Right kidney (tissue), 1 donor: ENCODE results near the gene TMEM39B.
"Not testable (repeated sequence)": the region's sequence is repeated elsewhere in the genome, so short reads cannot be mapped to it uniquely, and the experiment has no call there.

Experiments used
- DNase-seq: peaks from one replicate; pipeline ENCODE4 v3.0.0-alpha.2; 2016

TMEM39B gene

DNA sequence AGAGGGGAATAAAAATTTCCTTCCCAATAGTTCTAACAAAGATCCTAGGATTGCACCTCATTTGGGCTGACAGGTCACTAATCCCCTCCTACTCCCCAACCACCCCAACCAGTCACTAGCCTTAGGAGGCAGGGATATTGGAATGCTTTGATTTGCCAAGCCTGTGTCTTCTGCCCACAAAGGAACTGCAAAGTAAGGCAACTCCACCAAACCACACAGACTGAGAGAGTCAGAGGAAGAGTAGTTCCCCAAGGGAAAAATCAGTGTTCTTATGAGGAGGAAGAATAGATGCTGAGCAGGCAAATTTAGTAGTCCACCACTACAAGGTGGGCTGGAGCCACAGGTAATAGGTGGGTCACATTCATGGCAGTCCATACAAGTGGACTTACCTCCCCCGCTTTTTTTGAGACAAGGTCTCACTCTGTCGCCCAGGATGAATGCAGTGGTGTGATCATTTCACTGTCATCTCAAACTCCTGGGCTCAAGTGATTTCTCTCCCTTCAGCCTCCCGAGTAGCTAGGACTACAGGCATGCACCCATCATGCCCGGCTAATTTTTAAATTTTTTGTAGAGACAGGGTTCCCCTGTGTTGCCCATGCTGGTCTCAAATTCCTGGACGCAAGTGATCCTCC lies 3.7 kb upstream of the TMEM39B start:
- peak; percentile 30 for DNase-seq

GRCh38 chr1:32071758-32072621 lies 749 bp upstream of the TMEM39B start:
- DNase-seq = no peak

- no peak for DNase-seq
These were observed 825 bp downstream of the TMEM39B start for GRCh38 chr1:32073299-32074229.

GRCh38 chr1:32074841-32075240 lies 2.1 kb downstream of the TMEM39B start:
- no peak for DNase-seq

- DNase-seq = no peak
These were observed 4.7 kb downstream of the TMEM39B start for GRCh38 chr1:32077451-32077850.

- DNase-seq = no peak
These were observed 9.3 kb downstream of the TMEM39B start for GRCh38 chr1:32082022-32082421.

GRCh38 chr1:32086381-32086780 lies 13.6 kb downstream of the TMEM39B start:
- DNase-seq = not testable (repeated sequence)

- no peak for DNase-seq
These were observed 18.4 kb downstream of the TMEM39B start for GRCh38 chr1:32091176-32091575.

GRCh38 chr1:32091591-32091990 lies 18.9 kb downstream of the TMEM39B start:
- DNase-seq = no peak

GRCh38 chr1:32094746-32095521 lies 22.2 kb downstream of the TMEM39B start:
- no peak for DNase-seq

DNA sequence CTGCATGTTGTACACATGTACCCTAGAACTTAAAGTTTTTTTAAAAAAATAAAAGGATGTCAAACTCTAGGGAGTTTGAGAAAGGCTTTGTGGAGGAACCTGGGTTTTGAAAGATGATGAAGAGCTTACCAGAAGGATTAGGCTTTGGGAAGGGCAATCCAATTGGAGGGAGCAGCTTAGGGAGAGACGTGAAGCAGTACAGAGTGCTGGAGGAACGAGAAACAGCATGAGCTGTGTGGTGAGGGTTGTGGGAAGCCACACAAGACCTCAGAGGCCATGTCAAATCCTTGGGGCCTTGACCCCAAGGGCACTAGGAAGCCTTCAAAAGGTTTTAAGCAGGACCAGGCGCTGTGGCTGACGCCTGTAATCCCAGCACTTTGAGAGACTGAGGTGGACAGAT lies 26.7 kb downstream of the TMEM39B start:
- DNase-seq = no peak

DNA sequence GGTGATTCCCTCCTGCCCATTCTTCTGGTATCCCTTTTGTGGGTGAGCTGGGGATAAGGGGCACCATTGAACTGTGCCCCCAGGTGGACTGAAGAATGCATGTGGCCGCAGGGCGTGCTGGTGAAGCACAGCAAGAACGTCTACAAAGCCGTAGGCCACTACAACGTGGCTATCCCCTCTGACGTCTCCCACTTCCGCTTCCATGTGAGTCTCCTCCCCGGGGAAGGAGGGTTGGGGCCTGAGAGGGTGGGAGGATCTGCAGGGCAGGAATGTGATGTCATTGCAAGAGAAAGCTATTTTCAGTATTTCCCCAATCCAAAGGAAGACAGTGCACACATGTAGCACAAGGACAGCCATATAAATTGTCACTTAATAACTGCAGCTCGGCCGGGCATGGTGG lies 27.6 kb downstream of the TMEM39B start:
- no peak for DNase-seq

DNA sequence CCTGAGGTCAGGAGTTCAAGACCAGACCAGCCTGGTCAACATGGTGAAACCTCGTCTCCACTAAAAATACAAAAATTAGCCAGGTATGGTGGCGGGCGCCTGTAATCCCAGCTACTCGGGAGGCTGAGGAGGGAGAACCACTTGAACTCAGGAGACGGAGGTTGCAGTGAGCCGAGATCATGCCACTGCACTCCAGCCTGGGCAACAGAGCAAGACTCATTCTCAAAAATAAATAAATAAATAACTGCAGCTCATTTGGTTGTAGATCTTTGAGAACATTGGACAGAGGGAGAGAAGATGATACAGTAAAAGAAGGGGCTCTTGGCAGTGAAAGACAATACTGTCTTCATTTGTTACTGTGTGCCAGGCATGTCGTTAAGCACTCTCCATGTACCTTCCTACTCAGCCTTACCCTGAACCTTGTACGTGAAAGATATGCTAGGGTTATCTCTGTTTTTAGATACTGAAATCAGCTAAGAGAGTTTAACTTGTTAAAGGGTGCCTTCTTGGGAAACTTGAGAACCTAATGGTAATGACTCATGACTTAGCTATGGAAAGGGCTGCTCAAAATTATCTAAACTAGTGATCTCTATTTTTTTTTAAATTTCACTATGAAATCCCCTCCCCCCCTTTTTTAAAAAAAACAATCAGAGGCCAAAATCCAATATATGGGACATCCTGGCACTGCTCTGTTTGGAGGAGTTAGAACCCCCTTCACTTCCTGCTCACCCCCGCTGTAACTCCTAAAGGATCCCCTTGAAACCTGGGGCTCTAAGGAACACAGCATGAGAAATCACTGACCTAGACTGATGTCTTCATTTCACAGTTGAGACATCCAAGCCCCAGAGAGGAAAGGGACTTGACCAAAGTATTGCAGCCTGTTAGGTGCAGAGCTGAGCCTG lies 28.3 kb downstream of the TMEM39B start:
- DNase-seq = no peak

GRCh38 chr1:32104127-32104526 lies 31.4 kb downstream of the TMEM39B start:
- no peak for DNase-seq

DNA sequence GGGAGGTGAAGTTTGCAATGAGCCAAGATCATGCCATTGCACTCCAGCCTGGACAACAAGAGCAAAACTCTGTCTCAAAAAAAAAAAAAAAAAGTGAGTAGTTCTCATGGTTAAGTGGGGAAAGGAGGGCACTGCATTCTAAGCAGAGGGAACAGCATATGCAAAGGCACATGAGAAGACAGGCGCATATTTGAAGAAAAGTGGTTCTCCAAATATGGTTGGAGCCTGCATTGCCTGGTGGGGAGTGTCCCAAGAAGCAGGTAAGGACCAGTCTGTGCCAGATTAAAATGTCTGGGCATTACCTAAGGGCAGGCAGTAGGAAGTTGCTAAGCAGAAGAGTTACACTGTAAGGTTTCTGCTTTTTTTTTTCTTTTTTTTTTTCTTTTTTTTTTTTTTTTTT lies 32.6 kb downstream of the TMEM39B start:
- DNase-seq = no peak

GRCh38 chr1:32106663-32107275 lies 34.0 kb downstream of the TMEM39B start:
- DNase-seq = no peak

DNA sequence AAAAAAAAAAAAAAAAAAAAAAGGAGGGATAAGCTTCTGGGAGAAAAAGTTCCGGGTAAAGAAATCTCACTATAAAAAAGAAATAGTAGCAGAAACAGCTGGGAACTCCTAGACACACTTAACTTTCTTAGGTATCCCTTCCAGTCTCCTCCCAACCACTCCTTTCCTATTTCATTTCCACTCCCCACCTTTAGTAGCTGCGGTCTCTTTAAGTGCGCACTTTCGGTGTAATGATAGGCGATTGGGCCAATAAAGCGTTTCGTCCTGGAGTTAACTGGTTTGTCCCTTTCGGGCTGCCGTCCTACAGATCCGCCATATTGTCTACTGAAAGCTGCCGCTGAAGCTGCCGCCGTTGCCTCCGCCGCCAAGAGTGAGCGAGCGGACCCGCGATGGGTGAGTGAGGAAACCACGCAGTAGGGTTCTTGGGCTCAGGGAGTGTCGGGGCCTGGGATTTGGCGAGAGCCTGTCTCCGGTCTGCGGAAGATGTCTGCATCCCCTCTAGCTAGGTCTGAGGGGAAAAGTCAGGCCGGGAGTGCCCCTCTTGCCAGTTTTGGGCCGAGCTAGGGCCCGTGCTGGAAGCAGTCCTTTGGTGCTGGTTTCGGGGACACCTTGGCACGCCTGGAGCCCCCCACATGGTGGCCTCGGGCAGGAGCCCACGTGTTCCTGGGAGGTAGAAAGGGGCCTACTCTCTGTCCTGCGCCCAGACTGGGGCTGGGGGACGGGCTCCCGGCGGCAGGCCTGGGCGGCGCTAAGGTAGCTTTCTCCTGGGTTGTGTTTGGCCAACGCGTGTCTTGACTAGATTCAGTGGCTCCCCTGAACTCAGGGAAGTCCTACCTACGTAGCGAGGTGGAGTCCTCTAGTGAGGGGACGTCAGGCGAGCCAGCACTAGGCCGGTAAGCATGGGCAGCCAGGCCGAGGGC lies 35.3 kb downstream of the TMEM39B start, which contains the start of gene KPNA6:
TSS of gene KPNA6 (plus strand) at position 315 of the 920 bp plus-strand sequence. CDS start at position 390, 75 bp downstream.
- peak; percentile 95 for DNase-seq

- DNase-seq = no peak
These were observed 38.4 kb downstream of the TMEM39B start for GRCh38 chr1:32111040-32111623.

DNA sequence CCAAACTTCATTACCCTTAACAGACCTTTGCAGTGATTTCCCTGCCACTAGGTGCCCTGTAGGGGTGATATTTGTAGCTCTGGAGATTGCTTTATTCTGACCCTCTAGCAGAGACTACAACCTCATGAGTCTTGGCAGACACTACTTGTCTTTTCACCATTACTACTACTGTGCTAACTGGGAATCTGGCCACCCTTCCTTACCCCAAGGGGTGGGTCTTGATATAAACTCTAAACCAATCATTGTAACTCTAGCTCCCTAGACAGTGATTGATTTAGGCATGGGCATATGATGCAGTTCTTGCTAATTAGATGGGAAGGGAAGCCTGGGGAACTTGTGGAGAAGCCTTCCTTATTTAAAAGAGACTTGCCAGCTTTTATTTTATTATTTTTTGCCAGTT lies 39.0 kb downstream of the TMEM39B start:
- DNase-seq = no peak
